Jurkat, Clone E6-1 (cell line): ENCODE measurements around the gene SLITRK6. TPM values are rescaled to one million over a fixed set of nuclear protein-coding genes. Genes with fewer than 3 reads are reported as not detected.

Experiments used
- DNase-seq: peaks from one replicate; pipeline ENCODE4 v3.0.0-alpha.2; 2011; ENCODE audit warnings: low read depth, low spot score
- H3K4me3 ChIP-seq: 2 replicates; pipeline ENCODE4 v1.5.1; 2011; ENCODE audit warnings: mild to moderate bottlenecking, low read length, control low read depth, moderate library complexity
- polyA plus RNA-seq: library from polyadenylated mRNA; unstranded; fragments of >200 nt; gene quantifications from one replicate; pipeline ENCODE4 v1.2.1, GENCODE V29; 2012; ENCODE audit warnings: missing spikeins; ENCODE audit not compliant: insufficient read length, insufficient read depth

The SLITRK6 gene, protein sequence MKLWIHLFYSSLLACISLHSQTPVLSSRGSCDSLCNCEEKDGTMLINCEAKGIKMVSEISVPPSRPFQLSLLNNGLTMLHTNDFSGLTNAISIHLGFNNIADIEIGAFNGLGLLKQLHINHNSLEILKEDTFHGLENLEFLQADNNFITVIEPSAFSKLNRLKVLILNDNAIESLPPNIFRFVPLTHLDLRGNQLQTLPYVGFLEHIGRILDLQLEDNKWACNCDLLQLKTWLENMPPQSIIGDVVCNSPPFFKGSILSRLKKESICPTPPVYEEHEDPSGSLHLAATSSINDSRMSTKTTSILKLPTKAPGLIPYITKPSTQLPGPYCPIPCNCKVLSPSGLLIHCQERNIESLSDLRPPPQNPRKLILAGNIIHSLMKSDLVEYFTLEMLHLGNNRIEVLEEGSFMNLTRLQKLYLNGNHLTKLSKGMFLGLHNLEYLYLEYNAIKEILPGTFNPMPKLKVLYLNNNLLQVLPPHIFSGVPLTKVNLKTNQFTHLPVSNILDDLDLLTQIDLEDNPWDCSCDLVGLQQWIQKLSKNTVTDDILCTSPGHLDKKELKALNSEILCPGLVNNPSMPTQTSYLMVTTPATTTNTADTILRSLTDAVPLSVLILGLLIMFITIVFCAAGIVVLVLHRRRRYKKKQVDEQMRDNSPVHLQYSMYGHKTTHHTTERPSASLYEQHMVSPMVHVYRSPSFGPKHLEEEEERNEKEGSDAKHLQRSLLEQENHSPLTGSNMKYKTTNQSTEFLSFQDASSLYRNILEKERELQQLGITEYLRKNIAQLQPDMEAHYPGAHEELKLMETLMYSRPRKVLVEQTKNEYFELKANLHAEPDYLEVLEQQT
- polyA plus RNA-seq, result not detected

DNA sequence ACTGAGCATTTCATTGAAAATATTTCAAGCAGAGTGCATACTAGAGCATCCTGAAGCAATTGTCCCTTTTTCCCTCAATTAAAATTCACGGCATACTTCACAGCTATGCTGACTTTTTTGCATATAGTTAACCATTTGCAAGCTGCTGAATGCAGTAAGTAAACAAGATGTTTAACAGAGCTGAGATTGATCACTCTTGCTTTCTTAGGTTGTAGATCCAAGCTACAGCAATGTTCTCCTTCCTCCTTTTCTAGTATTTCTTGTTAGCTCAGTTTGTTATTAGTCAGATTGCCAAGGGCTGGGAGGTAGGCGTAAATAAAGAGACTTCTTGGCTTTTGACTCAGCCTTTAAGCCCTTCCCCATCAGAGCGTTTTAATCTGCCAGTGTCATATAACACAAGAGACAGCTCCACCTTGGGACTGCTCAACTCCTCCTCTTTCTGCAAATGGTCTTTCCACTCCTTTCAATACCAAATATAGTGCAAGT is at the start of gene SLITRK6:
Gene SLITRK6, minus strand, starts transcription at position 323 of the 486 bp plus-strand sequence. CDS start 2,911 bp downstream, outside the sequence.
- no peak within 1 kb of the TSS for H3K4me3 ChIP-seq
- no peak for DNase-seq

- no peak overlapping the region for H3K4me3 ChIP-seq
These were observed 47.8 kb upstream of the SLITRK6 start for GRCh38 chr13:85847012-85847411.

GRCh38 chr13:85841427-85841826 is 42.2 kb upstream of the SLITRK6 start:
- H3K4me3 ChIP-seq, result no peak overlapping the region
- no peak for DNase-seq

More at GRCh38 chr13:85847012-85847411, 47.8 kb upstream of the SLITRK6 start:
- no peak for DNase-seq

DNA sequence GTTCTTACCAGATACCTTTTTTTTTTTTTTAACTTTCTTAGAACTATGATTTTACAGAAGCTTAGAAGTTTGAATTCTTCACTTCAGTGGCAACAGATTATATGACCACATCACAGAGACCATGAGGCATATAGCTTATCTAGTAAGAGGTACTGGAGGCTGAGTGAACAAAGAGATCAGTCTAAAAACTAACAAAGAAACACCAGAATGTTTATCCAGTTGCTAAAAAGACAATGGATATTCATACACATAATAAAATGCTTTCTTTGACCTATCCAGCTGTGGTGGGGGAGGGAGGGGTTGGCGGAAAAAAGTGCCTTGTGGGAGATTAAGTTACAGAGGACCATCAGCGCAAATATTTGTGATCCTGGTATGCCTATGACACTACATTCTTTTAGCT is 34.7 kb upstream of the SLITRK6 start:
- DNase-seq, result peak; percentile 46
- no peak overlapping the region for H3K4me3 ChIP-seq

- peak; percentile 6 for DNase-seq
- H3K4me3 ChIP-seq, result no peak overlapping the region
These were observed 29.0 kb upstream of the SLITRK6 start for GRCh38 chr13:85828094-85828684.

- DNase-seq, result no peak
- no peak overlapping the region for H3K4me3 ChIP-seq
These were observed 26.2 kb upstream of the SLITRK6 start for GRCh38 chr13:85825454-85825853.

DNA sequence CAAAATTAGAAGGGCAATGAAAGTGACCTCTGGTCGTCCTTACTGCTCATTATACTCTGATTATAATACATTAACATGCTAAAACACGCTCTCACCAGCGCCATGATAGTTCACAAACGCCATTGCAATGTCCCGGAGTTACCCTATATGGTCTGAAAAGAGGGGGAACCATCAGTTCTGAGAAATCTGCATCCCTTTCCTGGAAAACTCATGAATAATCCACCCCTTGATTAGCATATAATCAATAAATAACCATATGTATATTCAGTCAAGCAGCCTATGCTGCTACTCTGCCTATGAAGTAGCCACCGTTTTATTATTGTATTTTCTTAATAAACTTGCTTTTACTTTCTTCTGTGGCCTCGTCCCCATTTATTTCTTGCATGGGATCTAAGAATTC is 24.6 kb upstream of the SLITRK6 start:
- DNase-seq, result no peak
- H3K4me3 ChIP-seq, result no peak overlapping the region

DNA sequence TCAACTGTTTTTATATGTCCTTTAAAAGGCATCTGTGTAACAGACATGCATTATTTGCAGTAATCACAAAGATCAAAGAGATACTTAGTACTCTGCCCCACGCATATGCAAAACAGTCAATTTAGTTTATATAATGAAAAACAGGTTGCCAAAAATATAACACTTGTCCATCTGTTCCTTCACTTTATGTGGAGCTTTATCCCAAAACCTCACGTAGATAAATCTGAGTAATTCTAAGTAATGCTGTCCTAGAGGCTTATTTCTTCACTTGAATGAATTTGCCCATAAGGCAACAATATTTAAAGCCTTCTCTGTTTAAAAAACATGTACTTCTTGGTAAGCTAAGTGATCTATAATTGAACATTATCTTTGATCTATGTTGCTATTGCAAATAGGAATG is 20.3 kb upstream of the SLITRK6 start:
- H3K4me3 ChIP-seq, result no peak overlapping the region
- DNase-seq, result no peak

DNA sequence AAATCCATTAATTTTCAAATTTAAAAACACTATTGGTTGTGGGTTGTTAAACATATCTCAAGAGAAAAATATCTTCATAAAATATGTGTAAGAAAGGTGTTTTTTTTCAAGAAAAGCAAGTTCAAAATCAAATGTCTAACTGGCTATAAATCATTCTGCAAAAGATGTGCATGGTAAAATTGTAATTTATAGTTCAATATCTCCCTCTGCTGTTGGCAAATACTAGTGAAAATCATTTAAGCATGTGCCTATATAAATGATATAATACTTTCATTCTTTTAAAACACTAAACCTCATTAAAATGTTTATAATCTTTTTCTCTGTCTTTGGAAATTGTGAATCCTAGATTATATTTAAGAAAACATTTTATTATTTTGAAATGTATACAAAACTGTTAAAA is 17.2 kb upstream of the SLITRK6 start:
- no peak overlapping the region for H3K4me3 ChIP-seq
- no peak for DNase-seq

GRCh38 chr13:85812282-85812681 is 13.1 kb upstream of the SLITRK6 start:
- no peak for DNase-seq
- no peak overlapping the region for H3K4me3 ChIP-seq

DNA sequence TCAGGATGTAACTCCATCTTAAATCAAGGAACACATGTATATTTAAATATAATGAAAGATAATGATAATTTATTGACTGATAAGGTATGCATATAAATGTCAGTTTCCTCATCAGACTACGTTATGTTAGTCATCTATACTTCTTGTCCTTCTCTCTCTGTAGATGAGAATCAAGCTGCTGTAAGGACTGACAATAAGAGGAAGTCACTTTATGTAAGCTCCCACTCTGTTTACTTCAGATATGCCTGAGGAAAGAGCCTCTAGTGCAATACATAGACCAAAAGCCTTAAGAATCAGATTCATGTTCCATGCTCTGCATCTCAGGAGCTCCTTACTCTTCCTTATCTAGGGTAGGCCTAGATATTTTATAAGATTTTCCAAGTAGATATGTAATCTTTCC is 9.6 kb upstream of the SLITRK6 start:
- DNase-seq, result no peak
- H3K4me3 ChIP-seq, result no peak overlapping the region

DNA sequence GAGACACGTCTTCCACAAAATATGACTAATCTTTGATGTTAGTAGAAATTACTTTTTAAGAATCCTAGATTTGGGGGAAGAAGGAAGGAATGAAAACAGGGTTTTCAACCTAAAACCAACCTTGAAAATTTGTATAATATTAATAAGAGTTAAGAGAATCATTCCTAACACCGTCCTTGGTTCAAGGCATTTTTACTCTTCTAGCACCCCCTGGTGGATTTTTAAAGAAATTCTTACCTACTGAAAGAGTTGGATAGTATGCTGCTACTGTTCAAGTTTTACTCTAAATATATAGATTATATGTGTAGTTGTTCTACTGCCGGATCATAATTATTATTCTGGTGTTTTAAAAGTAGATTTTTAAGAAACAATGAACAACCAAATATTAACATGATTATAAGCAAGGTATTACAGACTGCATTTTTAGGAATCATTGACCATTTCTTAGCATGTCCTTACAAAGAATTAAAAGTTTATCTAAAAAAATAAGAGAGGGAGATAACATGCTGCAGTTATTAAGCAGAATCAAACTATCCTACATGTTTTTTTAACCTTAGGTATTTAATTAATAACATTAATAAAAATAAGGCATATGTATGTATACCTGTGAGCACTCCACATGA is 7.4 kb upstream of the SLITRK6 start:
- H3K4me3 ChIP-seq, result no peak overlapping the region
- DNase-seq, result peak; percentile 51

DNA sequence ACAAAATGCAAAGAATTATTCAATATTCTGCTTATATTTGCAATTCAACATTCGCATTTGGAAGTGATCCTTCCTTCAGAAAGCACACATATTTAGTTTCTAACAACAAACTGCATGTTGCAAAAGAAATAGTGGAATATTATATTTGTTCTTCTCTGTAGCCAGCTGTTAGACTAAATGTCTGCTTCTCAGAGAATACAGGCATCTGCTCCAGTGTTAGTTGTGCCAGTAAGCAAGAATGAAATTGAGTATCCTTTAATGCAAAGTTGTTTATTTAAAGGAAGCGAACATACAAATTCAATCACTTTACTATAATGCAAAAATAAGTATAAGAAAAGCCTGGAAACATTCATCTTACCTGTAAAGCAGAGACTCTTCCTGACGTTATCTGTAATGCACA is 663 bp downstream of the SLITRK6 start:
- no peak overlapping the region for H3K4me3 ChIP-seq
- no peak for DNase-seq

- H3K4me3 ChIP-seq, result no peak overlapping the region
These were observed 1.9 kb downstream of the SLITRK6 start for GRCh38 chr13:85797311-85797710.

DNA sequence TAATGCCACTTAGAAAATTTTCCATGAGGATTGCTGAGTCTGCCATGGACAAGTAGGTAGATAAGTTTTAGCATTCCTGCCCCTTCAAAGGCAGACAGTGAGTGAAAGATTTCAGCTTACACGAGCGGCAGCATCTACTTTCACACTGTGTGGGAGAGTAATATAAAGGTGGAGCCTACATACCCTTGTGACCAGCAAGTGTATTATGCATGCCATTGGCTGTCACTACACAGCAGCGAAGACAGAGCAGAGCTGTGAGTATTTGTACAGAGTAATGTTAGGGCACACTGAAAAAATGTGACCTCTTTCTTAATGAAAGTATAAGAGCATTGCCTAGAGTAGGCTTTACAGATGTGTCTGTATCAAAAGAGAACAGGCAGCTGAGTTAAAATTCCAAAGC is 14.0 kb downstream of the SLITRK6 start:
- H3K4me3 ChIP-seq, result no peak overlapping the region
- no peak for DNase-seq

More at GRCh38 chr13:85797311-85797710, 1.9 kb downstream of the SLITRK6 start:
- DNase-seq, result no peak

DNA sequence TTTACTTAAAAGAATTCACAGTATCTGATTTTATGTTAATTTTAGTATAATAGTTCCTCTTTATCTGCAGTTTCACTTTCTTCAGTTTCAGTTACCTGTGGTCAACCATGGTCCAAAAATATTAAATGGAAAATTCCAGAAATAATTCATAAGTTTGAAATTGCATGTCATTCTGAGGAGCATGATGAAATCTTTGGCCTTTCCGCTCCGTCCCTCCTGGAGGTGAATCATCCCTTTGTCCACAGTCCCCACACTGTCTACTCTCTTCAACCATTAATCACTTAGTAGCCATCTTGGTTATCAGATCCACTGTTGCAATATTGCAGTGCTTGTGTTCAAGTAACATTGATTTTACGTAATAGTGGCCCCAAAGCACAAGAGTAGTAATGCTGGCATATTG is 26.9 kb downstream of the SLITRK6 start:
- H3K4me3 ChIP-seq, result no peak overlapping the region
- DNase-seq, result no peak

GRCh38 chr13:85771856-85772255 is 27.4 kb downstream of the SLITRK6 start:
- DNase-seq, result no peak
- no peak overlapping the region for H3K4me3 ChIP-seq

DNA sequence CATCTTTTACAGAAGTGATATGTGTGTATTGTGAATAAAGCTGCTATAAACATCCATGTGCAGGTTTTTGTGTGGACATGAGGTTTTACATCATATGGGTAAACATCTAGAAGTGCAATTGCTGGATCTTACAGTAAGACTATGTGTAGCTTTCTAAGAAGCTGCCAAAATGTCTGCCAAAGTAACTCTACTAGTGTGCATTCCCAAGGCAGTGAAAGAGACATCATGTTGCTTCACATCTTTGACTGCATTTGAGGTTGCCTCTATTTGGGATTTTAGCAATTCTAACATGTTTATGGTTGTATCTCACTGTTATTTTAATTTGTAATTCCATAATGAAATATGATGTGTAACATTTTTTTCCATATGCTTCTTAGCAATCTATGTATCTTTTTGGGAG is 30.3 kb downstream of the SLITRK6 start:
- no peak for DNase-seq
- H3K4me3 ChIP-seq, result no peak overlapping the region

DNA sequence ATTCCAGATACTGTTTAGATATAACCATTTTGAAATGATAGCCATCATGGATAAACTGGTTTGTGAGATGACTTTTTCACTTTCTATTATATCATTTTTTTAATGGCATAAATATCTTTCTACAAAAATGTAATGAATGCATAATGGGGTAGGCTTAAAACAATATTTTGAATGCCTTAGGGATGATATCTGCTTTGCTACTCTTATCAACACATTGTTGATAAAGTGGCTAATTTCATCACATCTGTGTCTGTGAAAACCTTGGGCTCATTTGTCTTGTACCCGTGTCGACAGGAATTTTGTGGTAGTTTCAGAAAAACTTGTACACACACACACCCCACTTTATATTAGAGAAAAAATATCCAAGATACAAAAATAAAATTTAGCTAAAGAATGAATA is 44.1 kb downstream of the SLITRK6 start:
- DNase-seq, result no peak

More for the DNA sequence above, 44.1 kb downstream of the SLITRK6 start:
- H3K4me3 ChIP-seq, result no peak overlapping the region
